Muscle layer of colon (tissue), 2 donors: ENCODE results near the gene GCNT2.
"Not testable (repeated sequence)": the region's sequence is repeated elsewhere in the genome, so short reads cannot be mapped to it uniquely, and the experiment has no call there.

ENCODE experiments used
- H3K27ac ChIP-seq: one replicate; pipeline ENCODE4 v1.7.0; 2013; ENCODE audit warnings: low read depth, mild to moderate bottlenecking, low read length, moderate library complexity
- H3K27me3 ChIP-seq, 2 donors: one replicate each; pipeline ENCODE4 v1.7.0; 2013; ENCODE audit warnings: low read length in 2 of 2, mild to moderate bottlenecking in 2 of 2; ENCODE audit not compliant: insufficient read depth in 2 of 2, control insufficient read depth in 1 of 2
- H3K36me3 ChIP-seq: one replicate; pipeline ENCODE4 v1.7.0; 2013; ENCODE audit warnings: mild to moderate bottlenecking, low read length; ENCODE audit not compliant: insufficient read depth
- H3K4me1 ChIP-seq: one replicate; pipeline ENCODE4 v1.7.0; 2013; ENCODE audit warnings: mild to moderate bottlenecking, low read length; ENCODE audit not compliant: insufficient read depth
- H3K4me3 ChIP-seq, 2 donors: one replicate each; pipeline ENCODE4 v1.7.0; 2013; ENCODE audit warnings: low read length in 2 of 2, low read depth in 1 of 2, mild to moderate bottlenecking in 1 of 2, moderate library complexity in 1 of 2
- H3K9ac ChIP-seq: one replicate; pipeline ENCODE4 v1.7.0; 2013; ENCODE audit warnings: low read length
- H3K9me3 ChIP-seq: one replicate; pipeline ENCODE4 v1.7.0; 2013; ENCODE audit warnings: mild to moderate bottlenecking, low read length
- donor health status: abdominal sarcoma.
- donor health status: Adenocarcinoma of cecum.

GCNT2 gene

GRCh38 chr6:10487668-10488327 is 33.4 kb upstream of the GCNT2 start:
- H3K9me3 ChIP-seq, result no peaks in the 10 kb centered on the region
- H3K4me3 ChIP-seq, result no peak overlapping the region
- no peaks in the 10 kb centered on the region for H3K36me3 ChIP-seq
- H3K27me3 ChIP-seq, result no peaks in the 10 kb centered on the region
- H3K27ac ChIP-seq, result no peak overlapping the region
- no peak overlapping the region for H3K9ac ChIP-seq
- H3K4me1 ChIP-seq, result no peaks in the 10 kb centered on the region

GRCh38 chr6:10491463-10491862 is 29.7 kb upstream of the GCNT2 start:
- H3K4me3 ChIP-seq, result no peak overlapping the region
- H3K27me3 ChIP-seq, result no peaks in the 10 kb centered on the region
- no peak overlapping the region for H3K27ac ChIP-seq
- H3K36me3 ChIP-seq, result no peaks in the 10 kb centered on the region
- no peaks in the 10 kb centered on the region for H3K9me3 ChIP-seq
- H3K4me1 ChIP-seq, result no peaks in the 10 kb centered on the region
- H3K9ac ChIP-seq, result no peak overlapping the region

- H3K4me3 ChIP-seq, H3K9me3 ChIP-seq, H3K27me3 ChIP-seq, H3K9ac ChIP-seq, H3K27ac ChIP-seq, H3K36me3 ChIP-seq, H3K4me1 ChIP-seq: not testable (repeated sequence)
Observed at GRCh38 chr6:10491905-10492304, 29.2 kb upstream of the GCNT2 start.

- H3K9ac ChIP-seq, result no peak overlapping the region
- H3K36me3 ChIP-seq, result no peaks in the 10 kb centered on the region
- H3K27me3 ChIP-seq, result no peaks in the 10 kb centered on the region
- no peak overlapping the region for H3K27ac ChIP-seq
- no peaks in the 10 kb centered on the region for H3K4me1 ChIP-seq
- H3K4me3 ChIP-seq, result no peak overlapping the region
- no peaks in the 10 kb centered on the region for H3K9me3 ChIP-seq
Observed at GRCh38 chr6:10495029-10495428, 26.1 kb upstream of the GCNT2 start.

GRCh38 chr6:10505529-10505928 is 15.6 kb upstream of the GCNT2 start:
- H3K9me3 ChIP-seq, result no peaks in the 10 kb centered on the region
- H3K9ac ChIP-seq, result no peak overlapping the region
- no peaks in the 10 kb centered on the region for H3K27me3 ChIP-seq
- H3K27ac ChIP-seq, result no peak overlapping the region
- peaks cover 3% of the 10 kb centered on the region for H3K4me1 ChIP-seq
- H3K36me3 ChIP-seq, result no peaks in the 10 kb centered on the region
- H3K4me3 ChIP-seq, result no peak overlapping the region

GRCh38 chr6:10507298-10507697 is 13.9 kb upstream of the GCNT2 start:
- Histone ChIP-seq H3K4me3 (no peak overlapping the region), H3K9ac (no peak overlapping the region), H3K4me1 (peaks cover 9% of the 10 kb centered on the region), H3K27me3 (no peaks in the 10 kb centered on the region), H3K27ac (no peak overlapping the region), H3K36me3 (no peaks in the 10 kb centered on the region), H3K9me3 (no peaks in the 10 kb centered on the region)

GRCh38 chr6:10507715-10508114 is 13.4 kb upstream of the GCNT2 start:
- Histone ChIP-seq H3K9me3 (no peaks in the 10 kb centered on the region), H3K9ac (no peak overlapping the region), H3K27me3 (no peaks in the 10 kb centered on the region), H3K4me1 (peaks cover 9% of the 10 kb centered on the region), H3K36me3 (no peaks in the 10 kb centered on the region), H3K27ac (no peak overlapping the region), H3K4me3 (no peak overlapping the region)

GRCh38 chr6:10510592-10511367 is 10.4 kb upstream of the GCNT2 start:
- Histone ChIP-seq H3K4me3 (peak overlapping the region in 1 of 2 donors; percentile 28), H3K9me3 (no peaks in the 10 kb centered on the region), H3K36me3 (no peaks in the 10 kb centered on the region), H3K27ac (peak overlapping the region; percentile 8), H3K4me1 (peaks cover 9% of the 10 kb centered on the region), H3K27me3 (no peaks in the 10 kb centered on the region), H3K9ac (no peak overlapping the region)

- H3K4me3 ChIP-seq, result no peak overlapping the region
- no peaks in the 10 kb centered on the region for H3K27me3 ChIP-seq
- H3K4me1 ChIP-seq, result peaks cover 9% of the 10 kb centered on the region
- no peak overlapping the region for H3K9ac ChIP-seq
- H3K9me3 ChIP-seq, result no peaks in the 10 kb centered on the region
- H3K27ac ChIP-seq, result no peak overlapping the region
- no peaks in the 10 kb centered on the region for H3K36me3 ChIP-seq
Observed at GRCh38 chr6:10511477-10511876, 9.7 kb upstream of the GCNT2 start.

- Histone ChIP-seq H3K4me3 (no peak overlapping the region), H3K9me3 (no peaks in the 10 kb centered on the region), H3K36me3 (no peaks in the 10 kb centered on the region), H3K27ac (no peak overlapping the region), H3K4me1 (peaks cover 9% of the 10 kb centered on the region), H3K27me3 (no peaks in the 10 kb centered on the region), H3K9ac (no peak overlapping the region)
Observed at GRCh38 chr6:10513544-10513943, 7.6 kb upstream of the GCNT2 start.

GRCh38 chr6:10514049-10514780 is 6.9 kb upstream of the GCNT2 start:
- Histone ChIP-seq H3K36me3 (no peaks in the 10 kb centered on the region), H3K27me3 (no peaks in the 10 kb centered on the region), H3K9ac (no peak overlapping the region), H3K4me1 (peaks cover 9% of the 10 kb centered on the region), H3K4me3 (no peak overlapping the region), H3K27ac (no peak overlapping the region), H3K9me3 (no peaks in the 10 kb centered on the region)
